SIG-M5 (cell line): ENCODE data around the gene VAV3.
"Not testable (repeated sequence)": the region's sequence is repeated elsewhere in the genome, so short reads cannot be mapped to it uniquely, and the experiment has no call there.

ENCODE experiments used
- DNase-seq: peaks from one replicate; lab custom pipeline; 2025; lab: John Stamatoyannopoulos, UW

Gene VAV3, protein sequence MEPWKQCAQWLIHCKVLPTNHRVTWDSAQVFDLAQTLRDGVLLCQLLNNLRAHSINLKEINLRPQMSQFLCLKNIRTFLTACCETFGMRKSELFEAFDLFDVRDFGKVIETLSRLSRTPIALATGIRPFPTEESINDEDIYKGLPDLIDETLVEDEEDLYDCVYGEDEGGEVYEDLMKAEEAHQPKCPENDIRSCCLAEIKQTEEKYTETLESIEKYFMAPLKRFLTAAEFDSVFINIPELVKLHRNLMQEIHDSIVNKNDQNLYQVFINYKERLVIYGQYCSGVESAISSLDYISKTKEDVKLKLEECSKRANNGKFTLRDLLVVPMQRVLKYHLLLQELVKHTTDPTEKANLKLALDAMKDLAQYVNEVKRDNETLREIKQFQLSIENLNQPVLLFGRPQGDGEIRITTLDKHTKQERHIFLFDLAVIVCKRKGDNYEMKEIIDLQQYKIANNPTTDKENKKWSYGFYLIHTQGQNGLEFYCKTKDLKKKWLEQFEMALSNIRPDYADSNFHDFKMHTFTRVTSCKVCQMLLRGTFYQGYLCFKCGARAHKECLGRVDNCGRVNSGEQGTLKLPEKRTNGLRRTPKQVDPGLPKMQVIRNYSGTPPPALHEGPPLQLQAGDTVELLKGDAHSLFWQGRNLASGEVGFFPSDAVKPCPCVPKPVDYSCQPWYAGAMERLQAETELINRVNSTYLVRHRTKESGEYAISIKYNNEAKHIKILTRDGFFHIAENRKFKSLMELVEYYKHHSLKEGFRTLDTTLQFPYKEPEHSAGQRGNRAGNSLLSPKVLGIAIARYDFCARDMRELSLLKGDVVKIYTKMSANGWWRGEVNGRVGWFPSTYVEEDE

DNA sequence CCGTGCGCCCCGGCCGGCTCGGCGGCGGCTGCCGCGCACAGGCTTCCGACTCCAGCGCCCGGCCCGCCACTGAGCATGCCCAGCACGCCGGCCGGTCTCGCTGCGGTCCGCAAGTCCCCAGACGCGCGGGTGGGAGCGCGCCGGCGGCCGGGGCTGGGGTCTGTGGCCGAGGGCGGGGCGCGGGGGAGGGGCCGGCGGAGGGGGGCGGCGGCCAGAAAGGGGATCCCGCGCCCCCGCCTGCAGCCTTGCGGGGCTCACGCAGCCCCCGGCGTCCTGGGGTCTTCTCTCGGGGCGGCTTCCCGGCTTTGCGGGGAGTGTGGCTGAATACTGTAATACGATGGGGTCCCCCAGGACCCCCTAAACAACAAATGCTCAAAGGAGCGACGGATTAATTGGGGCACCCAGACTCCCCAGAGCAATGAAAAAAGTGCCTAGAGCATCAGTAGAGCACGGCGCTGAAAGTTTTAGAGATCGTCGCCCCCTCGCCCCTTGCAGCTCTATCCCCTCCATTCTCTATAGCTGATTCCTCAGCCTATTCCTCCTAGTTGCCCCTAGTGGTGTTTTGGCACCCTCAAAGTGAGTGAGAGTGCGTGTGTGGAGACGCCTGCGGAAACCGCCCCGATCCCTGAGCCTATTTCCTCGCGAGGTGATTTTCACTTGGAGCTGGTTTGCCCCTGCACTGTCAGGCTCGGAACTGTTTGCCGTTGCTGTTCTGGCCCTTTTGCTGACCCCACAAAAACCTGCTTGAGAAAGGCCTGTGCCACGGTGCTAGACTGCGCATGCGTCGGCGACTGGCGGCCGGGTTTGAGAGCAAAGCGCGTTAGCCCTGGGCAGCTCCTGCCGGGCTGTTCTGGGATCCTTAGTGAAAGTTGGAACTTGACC, at the start of gene VAV3:
VAV3 (minus strand) TSS at position 71 of the 882 bp plus-strand sequence. CDS start 311 bp downstream, outside the sequence.
- no peak for DNase-seq

DNA sequence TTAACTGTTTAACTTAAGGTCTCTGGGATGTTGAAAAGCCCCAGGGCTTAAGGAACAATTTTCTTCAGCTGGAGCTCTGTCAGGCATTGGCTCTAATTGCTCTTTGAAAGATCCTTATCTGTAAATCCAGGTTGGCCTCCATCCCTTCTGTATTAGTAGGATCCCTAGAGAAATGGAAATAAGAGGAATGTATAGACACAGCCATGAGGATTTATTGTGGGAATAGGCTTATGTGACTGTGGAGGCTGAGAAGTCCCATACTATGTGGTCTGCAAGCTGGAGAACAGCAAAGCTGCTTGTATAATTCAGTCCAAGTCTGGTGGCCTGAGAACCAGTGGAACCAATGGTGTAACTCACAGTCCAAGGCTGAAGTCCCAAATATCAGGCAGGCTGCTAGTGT, 47.6 kb upstream of the VAV3 start:
- no peak for DNase-seq

DNA sequence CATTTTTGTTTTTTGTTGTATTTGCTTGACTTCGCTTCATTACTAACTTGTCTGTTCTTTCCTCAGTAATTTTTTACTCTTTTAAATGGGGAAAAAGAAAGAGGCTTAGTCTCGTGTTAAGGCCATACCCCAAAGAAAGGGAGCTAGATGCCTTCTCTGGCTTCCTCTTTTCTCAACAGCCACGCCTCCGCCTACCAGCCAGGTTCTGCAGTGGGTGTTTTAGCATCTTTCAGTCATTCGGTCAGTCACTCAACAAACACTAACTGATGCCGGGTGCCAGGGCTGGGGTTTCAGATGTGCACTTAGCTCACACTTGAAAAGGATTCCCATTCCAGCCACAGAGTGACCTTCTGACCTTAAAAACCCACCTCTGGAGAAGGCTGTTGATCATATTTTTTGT, 46.3 kb upstream of the VAV3 start:
- DNase-seq, result no peak

DNA sequence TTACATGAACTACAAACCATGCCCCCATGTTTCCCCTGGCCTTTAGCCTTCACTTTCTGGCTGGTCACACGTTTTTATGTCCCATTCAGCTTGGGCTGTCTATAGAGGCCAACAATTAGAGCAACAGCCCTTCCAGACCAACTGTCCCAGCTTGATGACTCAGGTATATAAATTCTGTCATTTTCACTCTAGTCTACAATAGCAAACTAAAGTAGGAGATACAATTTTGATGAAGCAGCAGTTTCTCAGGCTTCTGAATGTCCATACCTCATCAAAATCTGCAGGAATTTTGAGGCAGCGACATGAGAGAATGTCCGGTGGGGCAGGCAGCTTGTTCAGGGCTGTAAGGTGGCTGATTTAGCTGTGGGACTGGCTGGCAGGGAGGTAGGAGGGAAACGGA, 45.6 kb upstream of the VAV3 start:
- DNase-seq, result no peak

DNA sequence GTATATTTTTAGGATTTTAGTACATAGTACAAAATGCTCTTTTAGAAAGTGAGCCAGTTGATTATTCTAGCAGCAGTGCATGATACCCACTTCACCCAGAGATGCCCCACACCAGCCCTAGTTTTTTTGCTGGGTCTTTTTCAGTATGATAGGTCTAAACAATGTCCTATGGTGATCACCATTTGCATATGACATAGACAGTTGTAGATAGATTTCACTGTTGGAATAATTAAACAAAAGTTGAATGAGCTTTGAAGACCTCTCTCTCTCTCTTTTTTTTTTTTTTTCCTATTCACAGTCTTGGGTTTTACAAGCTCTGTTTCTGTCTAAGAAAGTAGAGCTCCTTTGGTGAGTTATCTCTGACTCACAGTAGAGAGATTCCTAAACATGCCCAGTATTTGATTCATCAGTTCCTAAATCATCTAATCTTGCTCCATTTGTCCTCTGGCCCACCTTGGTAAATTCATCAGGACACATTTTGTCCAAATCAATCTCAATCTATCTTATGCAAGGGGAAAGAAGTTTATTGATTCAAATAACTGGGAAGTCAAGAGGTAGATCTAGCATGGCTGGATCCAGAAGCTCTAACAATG, 44.7 kb upstream of the VAV3 start:
- DNase-seq, result no peak

DNA sequence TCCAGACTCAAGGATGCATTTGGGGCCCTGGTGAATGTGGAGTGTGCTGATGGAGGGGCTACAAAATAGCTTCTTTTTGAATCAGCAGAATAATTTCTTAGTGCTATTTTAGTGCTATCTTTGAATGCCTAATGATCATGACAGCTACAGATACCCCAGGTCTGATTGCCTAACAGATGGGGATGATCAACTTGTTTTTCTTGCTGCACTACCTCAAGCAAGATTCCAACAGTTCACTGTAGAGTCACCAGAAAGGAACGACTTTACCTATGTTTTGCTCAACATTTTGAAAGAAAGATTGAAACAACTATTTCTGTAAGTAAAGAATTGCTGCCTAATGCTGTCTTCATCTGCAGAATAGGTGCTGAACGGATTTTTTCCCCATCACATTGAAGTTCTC, 42.6 kb upstream of the VAV3 start:
- no peak for DNase-seq

DNA sequence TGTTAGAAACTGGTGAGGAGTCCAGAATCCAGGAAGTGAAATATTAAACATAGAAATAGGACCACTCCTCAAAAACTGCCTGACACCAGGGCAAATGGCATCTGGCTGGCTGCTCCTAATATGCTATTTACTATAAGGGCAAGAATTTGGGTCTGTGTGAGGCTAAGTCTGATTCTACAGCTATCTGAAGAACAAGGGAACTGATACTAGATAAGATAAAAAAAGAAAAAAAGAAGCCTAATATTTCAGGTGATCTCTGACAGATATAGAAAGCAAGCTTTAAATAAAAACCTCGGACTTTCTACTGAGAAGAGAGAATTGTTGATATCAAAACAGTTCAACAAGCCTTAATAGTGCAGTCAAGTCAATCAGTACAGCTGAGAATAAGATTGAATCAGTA, 42.1 kb upstream of the VAV3 start:
- DNase-seq, result no peak

DNA sequence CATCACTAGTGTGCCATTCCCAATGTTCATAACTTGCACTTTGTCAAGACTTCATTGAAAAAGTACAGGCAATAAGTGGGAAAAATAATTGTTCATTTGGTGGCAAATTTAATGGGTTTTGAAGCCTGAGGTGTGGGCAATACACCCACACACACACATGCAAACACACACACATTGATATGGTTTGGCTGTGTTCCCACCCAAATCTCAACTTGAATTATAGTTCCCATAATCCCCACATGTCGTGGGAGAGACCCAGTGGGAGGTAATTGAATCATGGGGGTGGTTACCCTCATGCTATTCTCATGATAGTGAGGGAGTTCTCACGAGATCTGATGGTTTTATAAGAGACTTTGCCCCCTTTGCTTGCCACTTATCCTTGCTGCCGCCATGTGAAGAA, 39.9 kb upstream of the VAV3 start:
- DNase-seq, result not testable (repeated sequence)

DNA sequence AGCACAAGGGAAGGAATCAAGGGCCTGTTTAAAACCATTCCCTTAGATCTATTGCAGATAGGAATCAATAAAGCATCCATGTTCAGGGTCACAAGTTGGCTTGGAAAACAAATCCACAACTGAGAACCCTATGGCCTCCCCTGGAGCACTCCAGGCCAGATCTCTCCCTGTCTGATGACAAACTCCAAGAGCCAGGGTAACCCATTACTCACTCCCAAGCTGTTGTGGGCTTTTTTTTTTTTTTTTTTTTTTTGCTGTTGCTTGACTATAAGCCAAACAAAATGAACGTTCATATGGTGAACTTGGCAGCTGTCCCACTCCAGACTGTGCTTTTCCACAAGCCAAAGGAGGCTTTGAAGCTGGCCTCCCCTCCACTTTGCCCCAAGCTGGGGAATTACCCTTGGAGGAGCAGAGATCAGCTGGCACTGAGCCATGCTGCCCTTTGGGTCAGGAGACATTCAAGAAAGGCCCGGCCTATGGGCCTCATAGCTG, 35.7 kb upstream of the VAV3 start:
- no peak for DNase-seq

DNA sequence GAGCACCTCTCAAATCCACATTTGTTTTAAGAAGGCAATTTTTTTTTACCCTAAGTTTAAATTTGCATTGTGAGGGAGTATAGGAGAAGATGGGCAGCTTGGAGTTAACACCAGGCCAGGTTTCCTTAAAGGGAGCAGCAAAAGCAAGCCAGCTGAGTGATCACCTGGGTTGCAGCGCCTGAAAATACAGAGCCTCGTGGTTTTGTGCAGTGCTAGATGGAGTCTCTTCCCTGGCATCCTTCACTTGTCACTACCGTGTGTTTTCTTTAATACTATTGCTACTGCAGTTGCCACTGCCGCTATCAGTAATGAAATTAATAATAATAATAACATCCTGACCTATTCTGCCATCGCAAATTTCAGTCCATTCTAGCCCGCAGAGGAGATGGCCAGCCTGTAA, 35.2 kb upstream of the VAV3 start:
- no peak for DNase-seq

DNA sequence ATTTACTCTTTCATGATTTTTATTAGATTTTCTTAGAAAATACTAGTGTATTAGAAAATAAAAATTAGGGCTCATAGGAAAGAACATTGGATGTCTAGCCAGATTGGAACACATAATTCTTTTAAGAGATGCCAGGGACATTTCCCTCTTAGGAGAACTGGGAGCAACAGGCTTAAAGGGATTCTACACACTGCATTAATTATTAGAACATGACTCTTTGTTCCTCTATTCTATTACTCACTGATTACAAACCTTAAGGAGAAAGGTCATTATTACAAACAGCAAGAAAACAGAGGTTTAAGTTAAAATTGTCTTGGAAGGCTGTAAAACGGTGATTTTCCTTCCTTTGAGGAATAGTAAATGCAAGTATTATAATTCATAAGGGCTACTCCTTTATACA, 32.9 kb upstream of the VAV3 start:
- no peak for DNase-seq

DNA sequence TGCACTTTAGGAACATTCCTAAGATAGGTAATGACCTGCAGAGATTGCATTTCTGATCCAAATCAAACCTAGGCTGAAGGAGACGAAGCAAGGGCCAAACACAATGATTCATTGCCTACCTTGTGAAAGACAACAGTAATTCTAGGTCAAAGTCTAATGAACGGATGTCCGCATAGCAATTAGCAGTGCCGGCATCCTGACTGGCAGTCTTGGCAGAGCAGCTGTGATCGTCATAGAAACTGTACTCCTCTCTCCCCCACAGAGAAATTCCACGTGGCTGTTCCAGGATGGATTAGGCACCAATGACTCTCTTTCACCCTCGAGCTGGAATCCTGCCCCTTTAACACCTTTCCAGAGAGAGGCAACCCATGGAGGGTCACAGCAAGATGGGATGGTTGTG, 28.9 kb upstream of the VAV3 start:
- DNase-seq, result no peak

DNA sequence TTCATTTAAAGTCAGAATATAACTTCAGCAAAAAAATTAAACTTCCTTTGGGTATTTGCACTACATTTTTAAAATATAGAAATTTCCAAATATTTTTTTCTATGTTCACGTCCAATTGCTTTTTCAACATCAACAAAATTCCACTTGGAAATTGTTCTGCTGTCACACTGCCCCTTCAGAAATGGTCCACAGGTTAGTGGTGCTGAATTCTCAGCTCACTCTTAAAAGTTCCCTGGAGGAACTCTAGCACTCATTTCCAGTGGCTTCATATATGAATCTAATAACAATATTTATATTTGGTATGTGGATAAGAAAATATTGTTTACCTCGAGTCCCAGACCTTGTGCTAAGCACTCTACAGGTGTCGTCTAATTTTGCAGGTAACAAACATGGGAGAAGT, 27.4 kb upstream of the VAV3 start:
- DNase-seq, result no peak

DNA sequence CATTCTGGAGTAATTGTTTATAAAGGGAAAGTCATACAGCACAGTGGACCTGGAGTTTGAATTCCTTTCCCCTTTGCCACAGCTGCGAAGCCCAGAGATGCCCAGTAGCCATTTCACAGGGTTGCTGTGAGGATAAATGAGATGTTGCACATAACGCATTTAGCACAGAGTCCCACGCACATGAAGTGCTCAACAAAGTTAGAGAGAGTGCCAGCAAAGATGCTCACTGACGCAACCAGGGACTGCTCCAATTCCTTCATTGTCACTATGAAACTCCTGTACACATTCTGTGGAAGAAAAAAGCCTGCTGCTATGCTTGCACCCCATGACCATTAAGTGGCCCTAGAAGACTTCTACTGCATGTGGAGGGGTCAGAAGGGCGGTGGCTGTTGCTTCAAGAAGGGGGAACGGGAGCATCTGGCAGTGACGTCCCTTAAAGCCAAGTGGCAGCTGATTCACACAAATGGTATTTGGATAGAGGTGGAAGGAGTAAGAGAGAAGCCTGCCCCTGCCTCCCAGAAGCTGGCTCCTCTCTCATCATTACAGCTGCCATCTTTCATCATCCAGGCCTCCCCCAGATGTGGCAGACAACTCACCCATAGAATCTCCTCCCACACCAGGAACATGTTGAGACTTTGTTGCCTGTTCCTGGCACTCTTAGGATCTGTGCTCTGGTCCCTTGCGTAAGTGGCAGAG, 26.5 kb upstream of the VAV3 start:
- DNase-seq, result no peak

DNA sequence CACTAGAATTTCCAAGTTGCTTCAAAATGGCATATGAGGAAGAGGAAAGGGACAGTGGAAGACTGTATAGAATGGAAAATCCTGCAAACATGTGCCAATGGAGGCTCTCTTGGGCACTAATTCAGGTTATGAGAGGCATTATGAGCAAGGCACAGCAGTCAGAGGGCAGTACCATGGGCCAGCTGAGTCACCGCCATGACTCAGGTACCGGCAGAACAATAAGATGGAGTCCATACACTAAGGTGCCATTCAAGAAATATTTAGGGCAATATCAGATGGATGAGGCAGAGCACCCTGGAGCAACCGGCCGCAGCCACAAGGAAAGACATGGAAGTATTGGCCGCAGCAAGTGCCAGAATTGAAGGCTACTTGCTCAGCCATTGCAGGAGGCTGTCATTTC, 25.6 kb upstream of the VAV3 start:
- DNase-seq, result no peak

DNA sequence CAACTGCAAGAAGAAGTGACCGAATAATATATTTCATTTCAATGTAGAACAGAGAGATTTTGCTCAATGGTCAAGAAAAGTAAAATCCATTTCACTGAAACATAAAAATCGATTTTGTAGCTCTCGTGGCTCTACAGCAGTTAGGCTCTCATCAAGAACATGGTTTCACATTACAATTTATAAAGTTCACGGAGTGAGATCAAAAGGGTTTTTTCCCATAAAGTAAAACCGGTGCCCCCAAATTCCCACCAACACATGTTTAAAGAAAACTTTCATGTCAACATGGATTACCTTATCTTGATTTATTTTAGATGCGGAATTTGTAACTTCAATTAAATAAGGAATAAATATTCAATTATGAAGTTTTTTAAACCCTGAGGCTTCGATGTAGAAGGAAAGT, 16.3 kb upstream of the VAV3 start:
- no peak for DNase-seq

DNA sequence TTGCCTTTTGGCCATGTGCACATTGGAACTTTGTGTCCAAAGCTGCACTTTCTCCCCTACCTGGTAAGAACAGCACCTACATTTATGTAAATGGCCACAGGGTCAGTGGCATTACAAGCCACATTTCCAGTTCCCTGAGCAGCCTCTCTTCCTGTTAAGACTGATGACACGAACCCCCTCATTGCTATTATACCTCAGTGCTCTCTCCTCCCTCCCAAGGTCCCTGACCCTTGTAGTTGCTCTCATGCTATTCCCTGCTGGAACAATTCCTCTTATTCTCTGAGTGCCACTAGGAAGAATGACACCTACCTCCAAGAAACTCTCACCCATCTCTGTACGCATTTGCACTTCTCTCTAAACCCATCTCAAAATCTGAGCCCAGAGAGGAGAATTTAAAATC, 14.9 kb upstream of the VAV3 start:
- no peak for DNase-seq

DNA sequence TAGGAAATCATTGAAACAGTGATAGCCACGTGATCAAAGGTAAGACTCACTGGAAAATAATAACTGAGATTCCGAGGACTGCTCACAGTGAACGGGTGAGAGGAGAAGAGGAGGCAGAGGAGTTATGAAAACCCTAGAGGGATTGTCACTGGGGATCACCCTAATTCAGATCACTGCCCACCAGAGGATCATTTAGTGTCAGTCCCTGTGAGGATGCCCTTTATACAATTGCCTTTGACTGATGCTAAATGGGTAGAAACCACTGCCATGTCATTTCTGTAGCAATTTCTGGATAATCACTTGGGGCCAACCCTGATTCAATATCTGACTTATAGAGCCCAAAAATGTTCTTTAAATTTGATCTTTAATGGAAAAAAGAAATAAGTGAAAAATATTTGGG, 14.1 kb upstream of the VAV3 start:
- DNase-seq, result no peak

DNA sequence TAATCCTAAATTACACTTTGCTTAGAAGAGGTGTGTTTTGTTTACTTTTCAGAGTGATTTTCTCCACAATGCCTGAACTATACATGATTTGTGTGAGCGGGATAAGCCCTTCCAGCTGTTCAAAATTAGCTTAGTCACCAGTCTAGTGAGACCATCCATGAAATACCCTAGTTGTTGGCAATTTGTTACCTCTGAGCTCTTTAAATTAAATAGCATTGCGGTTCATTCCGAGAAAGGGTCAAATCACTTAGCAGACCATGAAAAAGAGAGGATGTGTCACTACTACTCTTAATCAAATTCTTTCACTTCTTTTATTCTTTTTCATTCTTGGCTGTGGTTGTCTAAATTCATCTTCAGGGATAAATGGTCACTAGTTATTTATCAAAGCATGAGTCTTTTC, 11.9 kb upstream of the VAV3 start:
- no peak for DNase-seq

DNA sequence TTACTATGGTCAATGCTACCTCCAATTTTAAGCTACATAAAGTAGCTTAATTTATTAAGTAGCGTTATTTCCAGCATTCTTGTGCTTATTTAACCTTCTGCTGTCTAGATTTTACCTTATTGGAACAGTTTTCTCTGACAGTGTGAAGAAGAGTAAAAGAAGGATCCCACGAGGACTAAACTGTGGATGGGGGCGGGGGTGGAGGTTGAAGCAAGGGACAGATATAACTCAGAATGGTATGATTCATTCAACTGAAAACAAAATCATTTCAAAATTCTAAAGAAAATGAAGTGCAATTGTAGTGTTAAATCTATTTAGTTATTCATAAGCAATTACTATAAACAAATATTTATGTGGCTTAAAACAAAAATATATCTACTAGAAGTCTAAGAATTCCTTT, 11.5 kb upstream of the VAV3 start:
- DNase-seq, result no peak

DNA sequence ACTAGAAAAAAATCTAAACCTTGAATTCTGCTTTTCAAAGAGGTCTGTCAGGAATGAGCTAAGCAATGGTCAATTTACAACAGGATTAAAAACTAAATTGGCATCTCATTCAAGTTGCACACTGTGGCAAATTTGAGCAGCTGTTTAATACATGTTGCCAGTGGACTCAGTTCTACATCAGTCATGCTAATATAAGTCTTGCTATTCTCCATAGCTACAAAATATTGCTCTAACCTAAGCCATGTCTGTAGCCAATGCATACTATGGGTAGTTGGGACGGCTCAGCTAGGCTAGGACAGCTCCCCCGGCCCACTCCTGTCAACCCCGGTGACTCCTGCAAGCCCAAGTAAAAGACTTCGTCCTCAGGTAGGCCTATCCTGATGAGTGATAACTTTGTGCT, 10.9 kb upstream of the VAV3 start:
- no peak for DNase-seq
